ENCODE measurements around the gene GJB6.
"Not testable (repeated sequence)": the region's sequence is repeated elsewhere in the genome, so short reads cannot be mapped to it uniquely, and the experiment has no call there.

Gene GJB6

GRCh38 chr13:20231839-20232555, at the start of gene GJB6:
Gene GJB6 (minus strand): TSS chr13:20232319. CDS start chr13:20223480, 8,839 bp downstream.
- DNase-seq (ENCODE audit: low read depth), result no peak

- not testable (repeated sequence) for DNase-seq (ENCODE audit: low read depth)
Measured at GRCh38 chr13:20276901-20277300, 44.8 kb upstream of the GJB6 start.

GRCh38 chr13:20274466-20274865, 42.3 kb upstream of the GJB6 start:
- no peak for DNase-seq (ENCODE audit: low read depth)

- DNase-seq (ENCODE audit: low read depth), result no peak
Measured at GRCh38 chr13:20272588-20273171, 40.6 kb upstream of the GJB6 start.

- DNase-seq (ENCODE audit: low read depth), result no peak
Measured at GRCh38 chr13:20272104-20272503, 40.0 kb upstream of the GJB6 start.

GRCh38 chr13:20271441-20271840, 39.3 kb upstream of the GJB6 start:
- no peak for DNase-seq (ENCODE audit: low read depth)

GRCh38 chr13:20270163-20270865, 38.2 kb upstream of the GJB6 start:
- DNase-seq (ENCODE audit: low read depth), result no peak

GRCh38 chr13:20264271-20265018, 32.3 kb upstream of the GJB6 start:
- no peak for DNase-seq (ENCODE audit: low read depth)

GRCh38 chr13:20263393-20264044, 31.4 kb upstream of the GJB6 start:
- DNase-seq (ENCODE audit: low read depth), result no peak

GRCh38 chr13:20258963-20259288, 26.8 kb upstream of the GJB6 start:
- no peak for DNase-seq (ENCODE audit: low read depth)

- DNase-seq (ENCODE audit: low read depth), result no peak
Measured at GRCh38 chr13:20258208-20258962, 26.3 kb upstream of the GJB6 start.

GRCh38 chr13:20254076-20254475, 22.0 kb upstream of the GJB6 start:
- DNase-seq (ENCODE audit: low read depth), result no peak

GRCh38 chr13:20249913-20250312, 17.8 kb upstream of the GJB6 start:
- DNase-seq (ENCODE audit: low read depth), result no peak

GRCh38 chr13:20247963-20248362, 15.8 kb upstream of the GJB6 start:
- no peak for DNase-seq (ENCODE audit: low read depth)

GRCh38 chr13:20247403-20247802, 15.3 kb upstream of the GJB6 start:
- no peak for DNase-seq (ENCODE audit: low read depth)

- no peak for DNase-seq (ENCODE audit: low read depth)
Measured at GRCh38 chr13:20241593-20241992, 9.5 kb upstream of the GJB6 start.

- no peak for DNase-seq (ENCODE audit: low read depth)
Measured at GRCh38 chr13:20239748-20240147, 7.6 kb upstream of the GJB6 start.

GRCh38 chr13:20232556-20233277, 598 bp upstream of the GJB6 start:
- no peak for DNase-seq (ENCODE audit: low read depth)

GRCh38 chr13:20230913-20231838, 943 bp downstream of the GJB6 start:
- no peak for DNase-seq (ENCODE audit: low read depth)

- DNase-seq (ENCODE audit: low read depth), result no peak
Measured at GRCh38 chr13:20227730-20228129, 4.4 kb downstream of the GJB6 start.
